Measurements from ENCODE around the gene GPS2. TPM values are rescaled to one million over a fixed set of nuclear protein-coding genes. Genes with fewer than 3 reads are reported as not detected.
A peak's percentile ranks its signal among the peaks of the same experiment; 100 is the strongest.

Gene GPS2
- total RNA-seq, 4 donors from 2014 or later = 93.2 to 148 (median 94.2) TPM

- no peaks in the 10 kb centered on the region for H3K9me3 ChIP-seq
- H3K4me1 ChIP-seq = peaks cover 5 to 54% (median 24%) of the 10 kb centered on the region in 4 donors
- peak; percentile 83 to 96 (median 95) for DNase-seq
- peak in 3 of 6 experiments; percentile 37 to 59 (median 42) for TF ChIP-seq CTCF (IDR thresholded peaks at IDR 0.05)
- peak; percentile 57 to 80 for TF ChIP-seq POLR2A (IDR thresholded peaks at IDR 0.05)
- peak within 1 kb of the TSS; percentile 66 to 84 (median 74) for H3K4me3 ChIP-seq
- no peaks in the 10 kb centered on the region for H3K27me3 ChIP-seq
- H3K27ac ChIP-seq = peak within 1 kb of the TSS; percentile 83 to 98 (median 96)
- H3K36me3 ChIP-seq = no peaks in the 10 kb centered on the region
These were observed 36.7 kb upstream of the GPS2 start, which contains the start of gene KCTD11 for GRCh38 chr17:7351665-7352502. Gene KCTD11 (plus strand): TSS chr17:7352162.

GRCh38 chr17:7348478-7349242 lies 33.5 kb upstream of the GPS2 start:
- H3K36me3 ChIP-seq = no peaks in the 10 kb centered on the region
- H3K27ac ChIP-seq = no peak overlapping the region
- no peak for TF ChIP-seq POLR2A (IDR thresholded peaks at IDR 0.05)
- TF ChIP-seq CTCF (IDR thresholded peaks at IDR 0.05) = no peak
- H3K4me3 ChIP-seq = no peak overlapping the region
- no peak for DNase-seq
- no peaks in the 10 kb centered on the region for H3K27me3 ChIP-seq
- H3K9me3 ChIP-seq = no peaks in the 10 kb centered on the region
- H3K4me1 ChIP-seq = peaks cover 5 to 29% (median 24%) of the 10 kb centered on the region in 4 donors

- Histone ChIP-seq H3K4me3 (no peak overlapping the region), H3K27ac (no peak overlapping the region), H3K9me3 (no peaks in the 10 kb centered on the region), H3K4me1 (peaks cover 5 to 22% (median 19%) of the 10 kb centered on the region in 4 donors), H3K36me3 (no peaks in the 10 kb centered on the region), H3K27me3 (no peaks in the 10 kb centered on the region)
- DNase-seq = no peak
- no peak for TF ChIP-seq POLR2A (IDR thresholded peaks at IDR 0.05)
- TF ChIP-seq CTCF (IDR thresholded peaks at IDR 0.05) = no peak
These were observed 32.7 kb upstream of the GPS2 start for GRCh38 chr17:7347630-7348477.

GRCh38 chr17:7346761-7347614 lies 31.8 kb upstream of the GPS2 start:
- no peak for DNase-seq
- H3K27ac ChIP-seq = no peak overlapping the region
- no peaks in the 10 kb centered on the region for H3K9me3 ChIP-seq
- no peak overlapping the region for H3K4me3 ChIP-seq
- TF ChIP-seq CTCF (IDR thresholded peaks at IDR 0.05) (no peak), POLR2A (IDR thresholded peaks at IDR 0.05) (no peak)
- peaks cover 5 to 20% (median 15%) of the 10 kb centered on the region in 4 donors for H3K4me1 ChIP-seq
- no peaks in the 10 kb centered on the region for H3K36me3 ChIP-seq
- no peaks in the 10 kb centered on the region for H3K27me3 ChIP-seq
